Endothelial cell of umbilical vein (primary cell): ENCODE data around the gene ANKDD1B. TPM values are rescaled to one million over a fixed set of nuclear protein-coding genes. Genes with fewer than 3 reads are reported as not detected.

Experiments
- BruUV-seq: library from RNA; stranded (reverse); fragments of 400-500 nt; replicated peaks from 2 replicates; lab custom pipeline; 2021; lab: Mats Ljungman, UMichigan
- CTCF ChIA-PET: fragments of 300-600, 350-600 bp; sonication (Branson Sonifier 250); formaldehyde crosslinking; loops from one replicate; lab custom pipeline; 2021; ENCODE audit warnings: antibody characterized with exemption, inconsistent platforms; lab: Charles Lee
- POLR2A ChIA-PET: fragments of 300-600, 350-600 bp; sonication (Branson Sonifier 250); formaldehyde crosslinking; loops from one replicate; lab custom pipeline; 2021; ENCODE audit warnings: antibody characterized with exemption, inconsistent platforms; lab: Charles Lee
- DNase-seq: peaks from one replicate; pipeline ENCODE4 v3.0.0-alpha.2; 2011; ENCODE audit warnings: low read depth, low spot score
- FAIRE-seq: peaks from 2 replicates; lab custom pipeline; 2011; peaks lifted over from hg19 to GRCh38; lab: Jason Lieb, UNC
- H2AFZ ChIP-seq: 2 replicates; pipeline ENCODE4 v1.6.0; 2012; ENCODE audit warnings: low read depth, low read length, control low read depth, inconsistent platforms
- H3K27ac ChIP-seq: 2 replicates; pipeline ENCODE4 v1.5.1; 2011; ENCODE audit warnings: low read depth, mild to moderate bottlenecking, control low read depth, low read length, moderate library complexity; ENCODE audit not compliant: insufficient read depth
- H3K27me3 ChIP-seq, 2 experiments: 2 replicates each; pipeline versions ENCODE4 v1.6.0 to v1.6.1; 2011; ENCODE audit warnings: low read length in 2 of 2, mixed read lengths in 1 of 2; ENCODE audit not compliant: control insufficient read depth in 2 of 2, insufficient read depth in 2 of 2
- H3K36me3 ChIP-seq, 2 experiments: 2 replicates in 1 of 2; 3 replicates in 1 of 2; pipeline ENCODE4 v1.5.1; 2011; ENCODE audit warnings: low read length in 2 of 2, mild to moderate bottlenecking in 1 of 2, moderate library complexity in 1 of 2; ENCODE audit not compliant: control insufficient read depth in 2 of 2, insufficient read depth in 2 of 2; ENCODE audit errors: extremely low read depth in 1 of 2
- H3K4me1 ChIP-seq: 3 replicates; pipeline ENCODE4 v1.5.1; 2011; ENCODE audit warnings: mild to moderate bottlenecking, low read length; ENCODE audit not compliant: control insufficient read depth, insufficient read depth; ENCODE audit errors: extremely low read depth
- H3K4me2 ChIP-seq: 2 replicates; pipeline ENCODE4 v1.6.1; 2011; ENCODE audit warnings: low read length, control low read depth, mixed read lengths; ENCODE audit not compliant: insufficient read depth
- H3K4me3 ChIP-seq, 3 experiments: fragments of 200-600 bp in 1 of 3; sonication (generic), shearing (Covaris generic) in 1 of 3; replicated peaks in 1 of 3; 2 replicates each; pipeline ENCODE4 v1.5.1; 2011 to 2016; ENCODE audit warnings: control low read depth in 3 of 3, low read length in 3 of 3, mild to moderate bottlenecking in 2 of 3, inconsistent platforms in 1 of 3, low read depth in 1 of 3, moderate library complexity in 1 of 3; ENCODE audit not compliant: insufficient read depth in 1 of 3
- H3K79me2 ChIP-seq: 2 replicates; pipeline ENCODE4 v1.6.0; 2012; ENCODE audit warnings: low read length, inconsistent platforms; ENCODE audit not compliant: control insufficient read depth, insufficient read depth
- H3K9ac ChIP-seq: replicated peaks from 2 replicates; pipeline ENCODE3; 2011; ENCODE audit warnings: low read length, control low read depth; ENCODE audit not compliant: insufficient read depth; ENCODE audit errors: extremely low read depth
- H3K9me1 ChIP-seq: replicated peaks from 3 replicates; pipeline ENCODE4 v1.6.0; 2011; ENCODE audit warnings: mild to moderate bottlenecking, low read length; ENCODE audit not compliant: control insufficient read depth, insufficient read depth; ENCODE audit errors: extremely low read depth
- H3K9me3 ChIP-seq: replicated peaks from 2 replicates; pipeline ENCODE4 v1.5.1; 2012; ENCODE audit warnings: low read length, inconsistent platforms; ENCODE audit not compliant: control insufficient read depth, insufficient read depth
- H4K20me1 ChIP-seq: replicated peaks from 2 replicates; pipeline ENCODE3; 2011; ENCODE audit warnings: mild to moderate bottlenecking, low read length; ENCODE audit not compliant: control insufficient read depth, insufficient read depth; ENCODE audit errors: extremely low read depth
- FOS ChIP-seq: IDR thresholded peaks from 2 replicates; pipeline ENCODE4 v1.6.1; 2011; ENCODE audit warnings: mild to moderate bottlenecking, low read length, moderate library complexity, borderline replicate concordance; ENCODE audit not compliant: insufficient read depth
- GATA2 ChIP-seq: IDR thresholded peaks from 2 replicates; pipeline ENCODE4 v1.7.0; 2011; ENCODE audit warnings: low read depth, mild to moderate bottlenecking, moderate library complexity, mixed read lengths, low read length; ENCODE audit not compliant: insufficient read length, insufficient read depth
- MYC ChIP-seq: IDR thresholded peaks from one replicate; pipeline ENCODE4 v1.6.1; 2011; ENCODE audit warnings: mild to moderate bottlenecking, low read depth, low read length
- POLR2A ChIP-seq: IDR thresholded peaks from 2 replicates; pipeline ENCODE4 v1.6.1; 2012; ENCODE audit warnings: low read depth, mild to moderate bottlenecking, control low read depth, low read length
- POLR2AphosphoS5 ChIP-seq: IDR thresholded peaks from 2 replicates; pipeline ENCODE4 v1.6.1; 2012; ENCODE audit warnings: low read depth, mild to moderate bottlenecking, control low read depth, low read length, moderate library complexity; ENCODE audit not compliant: insufficient read depth
- dilution Hi-C: fragments of 300-500 bp; cut with MboI; formaldehyde crosslinking; loops from one replicate; pipeline ENCODE4 v1.15.0; 2019; ENCODE audit warnings: low sequenced_read_pairs; ENCODE audit not compliant: extremely low pct_ligation_motif_present
- intact Hi-C: fragments of 100-400 bp; cut with micrococcal nuclease; formaldehyde crosslinking; loops from one replicate; pipeline ENCODE4 v1.10.0; 2022
- polyA plus RNA-seq, 4 experiments: library from polyadenylated mRNA; depleted of rRNA in 3 of 4; stranded (reverse) in 3 of 4; unstranded in 1 of 4; fragments of >200 nt; gene quantifications; 2 replicates each; pipeline versions ENCODE4 v1.2.1 to v1.2.3, GENCODE V29; 2011 to 2012; ENCODE audit warnings: missing spikeins in 1 of 4
- total RNA-seq: library from RNA; stranded (reverse); gene quantifications from 2 replicates; pipeline ENCODE4 v1.2.3, GENCODE V29; 2021
- TF ChIP-seq, protein P1 (sequence below), 2 donors: IDR thresholded peaks; 1 replicate in 1 of 2; 2 replicates in 1 of 2; pipeline ENCODE4 v1.5.1; 2011; ENCODE audit warnings: low read length in 2 of 2, mild to moderate bottlenecking in 2 of 2, moderate library complexity in 2 of 2, control low read depth in 1 of 2, inconsistent platforms in 1 of 2, low read depth in 1 of 2; ENCODE audit not compliant: insufficient read depth in 1 of 2; ENCODE audit errors: extremely low read depth in 1 of 2
- TF ChIP-seq, protein P2 (sequence below): IDR thresholded peaks from 2 replicates; pipeline ENCODE4 v1.6.1; 2011; ENCODE audit not compliant: insufficient read depth, insufficient read length

ANKDD1B gene
- total and polyA plus RNA-seq, 2 donors (not counting 3 experiments of a cell fraction or from before 2014, with no cell fraction given) = 0.15 to 0.71 TPM

DNA sequence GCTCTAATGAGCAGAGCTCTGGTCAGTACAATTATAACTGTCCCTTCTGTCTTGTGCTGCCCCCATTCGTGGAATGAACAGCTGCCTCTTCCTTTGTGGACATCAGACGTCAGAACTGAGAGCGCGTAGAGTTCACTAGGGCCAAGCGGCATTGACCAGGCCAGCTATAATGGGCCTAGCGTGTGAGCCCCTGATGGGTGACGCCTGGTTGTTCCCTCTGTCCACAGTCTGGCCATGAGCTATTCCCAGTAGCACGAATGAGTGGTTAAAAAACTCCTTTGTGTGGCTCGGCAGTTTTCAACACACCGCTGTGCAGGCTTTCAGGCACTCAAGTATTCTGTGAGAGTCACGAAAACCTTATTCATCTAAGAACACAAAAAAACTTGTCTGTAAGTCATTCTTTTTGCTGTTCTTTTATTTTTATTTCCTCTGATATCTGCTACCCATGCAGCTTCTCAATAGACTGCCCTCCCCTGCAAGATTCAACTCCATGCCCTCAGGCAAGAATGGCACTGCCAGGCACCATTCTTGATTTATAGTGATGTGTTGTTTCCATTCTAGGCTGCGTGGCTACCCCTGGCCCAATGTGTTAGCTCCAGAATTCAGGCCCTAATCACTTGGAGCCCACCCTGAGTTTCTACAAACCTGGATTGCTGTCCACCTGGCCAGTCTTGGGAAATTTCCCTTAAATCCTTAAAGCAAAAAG lies 52.5 kb downstream of the ANKDD1B start:
- Histone ChIP-seq H2AFZ (no peak overlapping the region), H4K20me1 (no peaks in the 10 kb centered on the region), H3K36me3 (no peaks in the 10 kb centered on the region), H3K9me1 (no peaks in the 10 kb centered on the region), H3K4me3 (no peak overlapping the region), H3K27ac (no peak overlapping the region), H3K4me1 (peaks cover 6% of the 10 kb centered on the region), H3K79me2 (no peaks in the 10 kb centered on the region), H3K9me3 (no peaks in the 10 kb centered on the region), H3K4me2 (no peak overlapping the region), H3K27me3 (no peaks in the 10 kb centered on the region), H3K9ac (no peak overlapping the region)
- dilution Hi-C loops = no loop called here
- FAIRE-seq (no peak), DNase-seq (no peak)
- intact Hi-C loops = no loop called here
- ChIA-PET CTCF (interaction anchor here (0.6 to 2.7 kb wide), 4 partner anchors 10 to 17 kb away, joined by 3 to 14 read pairs (median 7); no protein-coding TSS in a partner anchor), POLR2A (no interaction called here)
- no TSS peak for BruUV-seq
- TF ChIP-seq FOS (no peak), GATA2 (no peak), MYC (no peak), POLR2AphosphoS5 (no peak), POLR2A (no peak)
- TF ChIP-seq, protein P1, sequence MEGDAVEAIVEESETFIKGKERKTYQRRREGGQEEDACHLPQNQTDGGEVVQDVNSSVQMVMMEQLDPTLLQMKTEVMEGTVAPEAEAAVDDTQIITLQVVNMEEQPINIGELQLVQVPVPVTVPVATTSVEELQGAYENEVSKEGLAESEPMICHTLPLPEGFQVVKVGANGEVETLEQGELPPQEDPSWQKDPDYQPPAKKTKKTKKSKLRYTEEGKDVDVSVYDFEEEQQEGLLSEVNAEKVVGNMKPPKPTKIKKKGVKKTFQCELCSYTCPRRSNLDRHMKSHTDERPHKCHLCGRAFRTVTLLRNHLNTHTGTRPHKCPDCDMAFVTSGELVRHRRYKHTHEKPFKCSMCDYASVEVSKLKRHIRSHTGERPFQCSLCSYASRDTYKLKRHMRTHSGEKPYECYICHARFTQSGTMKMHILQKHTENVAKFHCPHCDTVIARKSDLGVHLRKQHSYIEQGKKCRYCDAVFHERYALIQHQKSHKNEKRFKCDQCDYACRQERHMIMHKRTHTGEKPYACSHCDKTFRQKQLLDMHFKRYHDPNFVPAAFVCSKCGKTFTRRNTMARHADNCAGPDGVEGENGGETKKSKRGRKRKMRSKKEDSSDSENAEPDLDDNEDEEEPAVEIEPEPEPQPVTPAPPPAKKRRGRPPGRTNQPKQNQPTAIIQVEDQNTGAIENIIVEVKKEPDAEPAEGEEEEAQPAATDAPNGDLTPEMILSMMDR (IDR thresholded peaks at IDR 0.05; ENCODE audit: extremely low read depth in 1 of 2, insufficient read depth in 1 of 2, low read depth in 1 of 2, low read length in 2 of 2) = no peak
- TF ChIP-seq, protein P2, sequence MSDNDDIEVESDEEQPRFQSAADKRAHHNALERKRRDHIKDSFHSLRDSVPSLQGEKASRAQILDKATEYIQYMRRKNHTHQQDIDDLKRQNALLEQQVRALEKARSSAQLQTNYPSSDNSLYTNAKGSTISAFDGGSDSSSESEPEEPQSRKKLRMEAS = no peak
